SK-N-SH treated with all-trans-retinoic acid at 6 μM for 48 hours (cell line): Measurements from ENCODE around the gene CLHC1.

Experiments used
- ARNTL ChIP-seq: fragments of 450-650 bp; formaldehyde crosslinking; IDR thresholded peaks from 2 replicates; pipeline ENCODE4 v1.5.0; 2020; ENCODE audit warnings: low read depth, mild to moderate bottlenecking, moderate library complexity, borderline replicate concordance
- GLIS3 ChIP-seq: fragments of 250-450 bp; sonication (Bioruptor Pico); IDR thresholded peaks from 2 replicates; pipeline ENCODE4 v1.5.0; 2020; ENCODE audit warnings: mild to moderate bottlenecking, moderate library complexity
- ISL1 ChIP-seq: fragments of 250-450 bp; sonication (Bioruptor Pico); IDR thresholded peaks from 2 replicates; pipeline ENCODE4 v2.1.2; 2022; ENCODE audit warnings: mild to moderate bottlenecking, moderate library complexity
- OSR1 ChIP-seq: fragments of 250-450 bp; sonication (Bioruptor Pico); IDR thresholded peaks from 2 replicates; pipeline ENCODE4 v1.8.0; 2022; ENCODE audit warnings: moderate library complexity, mild to moderate bottlenecking, inconsistent platforms
- TOX ChIP-seq: fragments of 250-450 bp; sonication (Bioruptor Pico); IDR thresholded peaks from 2 replicates; pipeline ENCODE4 v1.8.0; 2021; ENCODE audit warnings: mild to moderate bottlenecking, moderate library complexity, borderline replicate concordance
- ZFP30 ChIP-seq: fragments of 450-650 bp; formaldehyde crosslinking; IDR thresholded peaks from 2 replicates; pipeline ENCODE4 v1.5.0; 2022; ENCODE audit warnings: mild to moderate bottlenecking, moderate library complexity
- ZNF8 ChIP-seq: fragments of 450-650 bp; formaldehyde crosslinking; IDR thresholded peaks from 2 replicates; pipeline ENCODE4 v1.5.0; 2020; ENCODE audit warnings: mild to moderate bottlenecking, moderate library complexity
- TF ChIP-seq, protein P1 (sequence below): fragments of 250-450 bp; sonication (Bioruptor Pico); IDR thresholded peaks from 2 replicates; pipeline ENCODE4 v1.5.1; 2021; ENCODE audit warnings: mild to moderate bottlenecking, moderate library complexity
- TF ChIP-seq, protein P2 (sequence below): fragments of 250-450 bp; sonication (Bioruptor Pico); IDR thresholded peaks from 2 replicates; pipeline ENCODE4 v1.5.1; 2020; ENCODE audit warnings: low read depth, mild to moderate bottlenecking, moderate library complexity
- TF ChIP-seq, protein P3 (sequence below): fragments of 250-450 bp; sonication (Bioruptor Pico); IDR thresholded peaks from 2 replicates; pipeline ENCODE4 v1.8.0; 2020; ENCODE audit warnings: mild to moderate bottlenecking, moderate library complexity, borderline replicate concordance

DNA sequence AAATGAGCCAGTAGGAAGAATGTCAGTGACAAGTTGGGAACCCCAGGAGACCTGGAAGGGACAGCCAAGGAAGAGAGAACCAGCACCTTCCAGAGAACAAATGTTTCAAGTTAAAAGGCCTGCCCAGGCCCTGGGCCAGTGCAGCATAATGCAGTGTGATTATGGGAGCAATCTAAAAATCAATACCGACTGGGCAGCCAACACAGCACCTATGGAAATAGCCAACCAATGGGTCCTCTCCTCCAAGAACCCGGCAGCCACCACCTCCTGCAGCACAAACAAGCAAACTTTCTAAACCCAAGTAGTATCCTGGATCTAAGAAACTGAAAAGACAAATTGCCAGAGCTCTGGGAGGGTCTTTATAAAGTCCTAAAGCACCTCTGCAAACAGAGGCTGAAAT lies 71.7 kb downstream of the CLHC1 start:
- TF ChIP-seq ISL1 (CRISPR knock-in tag) (no peak), ZNF8 (CRISPR knock-in tag) (no peak), ARNTL (CRISPR knock-in tag) (no peak), ZFP30 (CRISPR knock-in tag) (no peak), OSR1 (CRISPR knock-in tag) (no peak), GLIS3 (no peak), TOX (CRISPR knock-in tag) (no peak)
- TF ChIP-seq, protein P1, sequence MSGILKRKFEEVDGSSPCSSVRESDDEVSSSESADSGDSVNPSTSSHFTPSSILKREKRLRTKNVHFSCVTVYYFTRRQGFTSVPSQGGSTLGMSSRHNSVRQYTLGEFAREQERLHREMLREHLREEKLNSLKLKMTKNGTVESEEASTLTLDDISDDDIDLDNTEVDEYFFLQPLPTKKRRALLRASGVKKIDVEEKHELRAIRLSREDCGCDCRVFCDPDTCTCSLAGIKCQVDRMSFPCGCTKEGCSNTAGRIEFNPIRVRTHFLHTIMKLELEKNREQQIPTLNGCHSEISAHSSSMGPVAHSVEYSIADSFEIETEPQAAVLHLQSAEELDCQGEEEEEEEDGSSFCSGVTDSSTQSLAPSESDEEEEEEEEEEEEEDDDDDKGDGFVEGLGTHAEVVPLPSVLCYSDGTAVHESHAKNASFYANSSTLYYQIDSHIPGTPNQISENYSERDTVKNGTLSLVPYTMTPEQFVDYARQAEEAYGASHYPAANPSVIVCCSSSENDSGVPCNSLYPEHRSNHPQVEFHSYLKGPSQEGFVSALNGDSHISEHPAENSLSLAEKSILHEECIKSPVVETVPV (CRISPR knock-in tag) = no peak
- TF ChIP-seq, protein P2, sequence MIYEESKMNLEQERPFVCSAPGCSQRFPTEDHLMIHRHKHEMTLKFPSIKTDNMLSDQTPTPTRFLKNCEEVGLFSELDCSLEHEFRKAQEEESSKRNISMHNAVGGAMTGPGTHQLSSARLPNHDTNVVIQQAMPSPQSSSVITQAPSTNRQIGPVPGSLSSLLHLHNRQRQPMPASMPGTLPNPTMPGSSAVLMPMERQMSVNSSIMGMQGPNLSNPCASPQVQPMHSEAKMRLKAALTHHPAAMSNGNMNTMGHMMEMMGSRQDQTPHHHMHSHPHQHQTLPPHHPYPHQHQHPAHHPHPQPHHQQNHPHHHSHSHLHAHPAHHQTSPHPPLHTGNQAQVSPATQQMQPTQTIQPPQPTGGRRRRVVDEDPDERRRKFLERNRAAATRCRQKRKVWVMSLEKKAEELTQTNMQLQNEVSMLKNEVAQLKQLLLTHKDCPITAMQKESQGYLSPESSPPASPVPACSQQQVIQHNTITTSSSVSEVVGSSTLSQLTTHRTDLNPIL = no peak
- TF ChIP-seq, protein P3, sequence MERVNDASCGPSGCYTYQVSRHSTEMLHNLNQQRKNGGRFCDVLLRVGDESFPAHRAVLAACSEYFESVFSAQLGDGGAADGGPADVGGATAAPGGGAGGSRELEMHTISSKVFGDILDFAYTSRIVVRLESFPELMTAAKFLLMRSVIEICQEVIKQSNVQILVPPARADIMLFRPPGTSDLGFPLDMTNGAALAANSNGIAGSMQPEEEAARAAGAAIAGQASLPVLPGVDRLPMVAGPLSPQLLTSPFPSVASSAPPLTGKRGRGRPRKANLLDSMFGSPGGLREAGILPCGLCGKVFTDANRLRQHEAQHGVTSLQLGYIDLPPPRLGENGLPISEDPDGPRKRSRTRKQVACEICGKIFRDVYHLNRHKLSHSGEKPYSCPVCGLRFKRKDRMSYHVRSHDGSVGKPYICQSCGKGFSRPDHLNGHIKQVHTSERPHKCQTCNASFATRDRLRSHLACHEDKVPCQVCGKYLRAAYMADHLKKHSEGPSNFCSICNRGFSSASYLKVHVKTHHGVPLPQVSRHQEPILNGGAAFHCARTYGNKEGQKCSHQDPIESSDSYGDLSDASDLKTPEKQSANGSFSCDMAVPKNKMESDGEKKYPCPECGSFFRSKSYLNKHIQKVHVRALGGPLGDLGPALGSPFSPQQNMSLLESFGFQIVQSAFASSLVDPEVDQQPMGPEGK = no peak
